Right lobe of liver (tissue), 6 donors: ENCODE results near the gene SARS1. TPM values are rescaled to one million over a fixed set of nuclear protein-coding genes. Genes with fewer than 3 reads are reported as not detected.

Experiments
- ATAC-seq, 4 donors: fragments of 200-7000 bp; cut with Tn5 transposase; one replicate each; pipeline ENCODE4 v1.9.1; 2020; ENCODE audit warnings: mild to moderate bottlenecking in 4 of 4, moderate library complexity in 4 of 4
- DNase-seq, 3 donors: peaks; one replicate each; pipeline ENCODE4 v3.0.0-alpha.2; 2020
- H3K27ac ChIP-seq, 3 donors: fragments of 200-600 bp; one replicate each; pipeline ENCODE4 v1.8.0; 2022
- H3K27me3 ChIP-seq, 2 donors: fragments of 200-600 bp; one replicate each; pipeline ENCODE4 v1.8.0; 2022
- H3K36me3 ChIP-seq, 4 donors: fragments of 200-600 bp; sonication (generic) in 1 of 4; one replicate each; pipeline versions ENCODE4 v1.5.1 to v1.8.0; 2017 to 2022; ENCODE audit warnings: control low read depth in 1 of 4
- H3K4me1 ChIP-seq, 4 donors: fragments of 200-600 bp; sonication (generic) in 1 of 4; one replicate each; pipeline versions ENCODE4 v1.5.1 to v1.8.0; 2017 to 2022; ENCODE audit warnings: control low read depth in 1 of 4
- H3K4me3 ChIP-seq, 3 donors: fragments of 200-600 bp; one replicate each; pipeline ENCODE4 v1.8.0; 2022
- H3K9me3 ChIP-seq, 4 donors: fragments of 200-600 bp; sonication (generic) in 1 of 4; one replicate each; pipeline versions ENCODE4 v1.5.1 to v1.8.0; 2017 to 2022; ENCODE audit warnings: control low read depth in 1 of 4
- CTCF ChIP-seq, 4 donors: fragments of 200-600 bp in 3 of 4; fragments of 450-650 bp in 1 of 4; IDR thresholded peaks; one replicate each; pipeline versions ENCODE4 v1.5.1 to v1.8.0; 2016 to 2022; ENCODE audit warnings: antibody characterized with exemption in 4 of 4, mild to moderate bottlenecking in 2 of 4
- POLR2A ChIP-seq: fragments of 450-650 bp; IDR thresholded peaks from one replicate; pipeline ENCODE4 v1.6.1; 2017; ENCODE audit warnings: antibody characterized with exemption, mild to moderate bottlenecking
- WGBS: methylation state at CpG from one replicate; pipeline ENCODE4 v1.1.6; 2018; ENCODE audit warnings: low coverage, low lambda C conversion rate; ENCODE audit not compliant: insufficient coverage; ENCODE audit errors: missing lambda C conversion rate; 5-methylcytosine and 5-hydroxymethylcytosine counted together
- intact Hi-C, 2 donors: fragments of 100-400 bp; cut with DNase I; formaldehyde crosslinking; loops; one replicate each; pipeline versions ENCODE4 v1.11.2 to v1.14.1; 2022
- total RNA-seq, 6 experiments: library from RNA; depleted of rRNA in 2 of 6; stranded (reverse); fragments of >200 nt in 2 of 6; fragmentation: NEBNext Ultra II Directional in 3 of 6; extraction: Animal tissue kit (Norgen Biotek cat#: 25700) in 3 of 6; gene quantifications; one replicate each; pipeline versions ENCODE4 v1.1.0 to v1.2.4, GENCODE V29; 2016 to 2023
- donor health status: DM: no; HTN: yes; CAD: no.
- donor health status: DM: no; HTN: no; CAD: no.
- donor health status: DM: no; HTN: no; CAD: no.
- donor health status: DM: no; HTN: yes; CAD: no.
- donor health status: DM: no; HTN: yes; CAD: no.

SARS1 gene
- total RNA-seq, 6 experiments from 2014 or later: 73.5 to 123 (median 91.6) TPM

- no peak overlapping the region for H3K4me3 ChIP-seq
- intact Hi-C loops: loop anchor here (5.0 kb wide), 3 partner anchors 135 to 270 kb away; partner anchors contain the start of gene SORT1 (in 1 of the 2)
- no peaks in the 10 kb centered on the region for H3K36me3 ChIP-seq
- TF ChIP-seq CTCF (IDR thresholded peaks at IDR 0.05) (no peak), POLR2A (no peak)
- no peaks in the 10 kb centered on the region for H3K27me3 ChIP-seq
- WGBS: 80% methylated on average over 4 of the region's 22 CpGs
- no peak for DNase-seq
- H3K27ac ChIP-seq: no peak overlapping the region
- H3K9me3 ChIP-seq: no peaks in the 10 kb centered on the region
- ATAC-seq: no peak
- H3K4me1 ChIP-seq: no peaks in the 10 kb centered on the region
Observed at GRCh38 chr1:109262231-109263055, 48.7 kb downstream of the SARS1 start.

- DNase-seq (no peak), ATAC-seq (no peak)
- H3K27ac ChIP-seq: no peak overlapping the region
- TF ChIP-seq POLR2A (no peak), CTCF (IDR thresholded peaks at IDR 0.05) (no peak)
- WGBS: no CpG with 5 or more reads among the region's 12 CpGs
- no peak overlapping the region for H3K4me3 ChIP-seq
- no peaks in the 10 kb centered on the region for H3K36me3 ChIP-seq
- intact Hi-C loops: loop anchor here (5.0 kb wide), 3 partner anchors 134 to 269 kb away; partner anchors contain the start of gene SORT1 (in 1 of the 2)
- no peaks in the 10 kb centered on the region for H3K4me1 ChIP-seq
- no peaks in the 10 kb centered on the region for H3K9me3 ChIP-seq
- H3K27me3 ChIP-seq: no peaks in the 10 kb centered on the region
Observed at GRCh38 chr1:109263234-109263596, 49.5 kb downstream of the SARS1 start.

GRCh38 chr1:109263597-109264378 lies 50.1 kb downstream of the SARS1 start:
- intact Hi-C loops: loop anchor here (5.0 kb wide), 3 partner anchors 134 to 269 kb away; partner anchors contain the start of gene SORT1 (in 1 of the 2)
- peak; percentile 98 to 100 (median 99) for ATAC-seq
- no peaks in the 10 kb centered on the region for H3K4me1 ChIP-seq
- no peaks in the 10 kb centered on the region for H3K27me3 ChIP-seq
- H3K27ac ChIP-seq: no peak overlapping the region
- no peaks in the 10 kb centered on the region for H3K9me3 ChIP-seq
- peak; percentile 94 to 97 (median 96) for DNase-seq
- H3K36me3 ChIP-seq: no peaks in the 10 kb centered on the region
- no peak overlapping the region for H3K4me3 ChIP-seq
- 6% methylated on average over 3 of the region's 29 CpGs for WGBS
- TF ChIP-seq CTCF (IDR thresholded peaks at IDR 0.05) (peak; percentile 95 to 100 (median 98)), POLR2A (no peak)

GRCh38 chr1:109264379-109264755 lies 50.6 kb downstream of the SARS1 start:
- WGBS: 93% methylated on average over 3 of the region's 9 CpGs
- no peak overlapping the region for H3K27ac ChIP-seq
- ATAC-seq (no peak), DNase-seq (no peak)
- H3K4me1 ChIP-seq: no peaks in the 10 kb centered on the region
- no peaks in the 10 kb centered on the region for H3K9me3 ChIP-seq
- H3K4me3 ChIP-seq: no peak overlapping the region
- H3K27me3 ChIP-seq: no peaks in the 10 kb centered on the region
- no peaks in the 10 kb centered on the region for H3K36me3 ChIP-seq
- intact Hi-C loops: loop anchor here (5.0 kb wide), 3 partner anchors 133 to 268 kb away; partner anchors contain the start of gene SORT1 (in 1 of the 2)
- TF ChIP-seq POLR2A (no peak), CTCF (IDR thresholded peaks at IDR 0.05) (no peak)
